HT-29 (cell line): ENCODE results near the gene FLNA. TPM values are rescaled to one million over a fixed set of nuclear protein-coding genes. Genes with fewer than 3 reads are reported as not detected.
"Not testable (repeated sequence)": the region's sequence is repeated elsewhere in the genome, so short reads cannot be mapped to it uniquely, and the experiment has no call there.

Experiments
- DNase-seq: peaks from one replicate; pipeline ENCODE4 v3.0.0-alpha.2; 2015; ENCODE audit warnings: low spot score
- total RNA-seq: library from RNA; depleted of rRNA; stranded (reverse); fragments of >200 nt; shearing (Covaris generic); gene quantifications from 2 replicates; pipeline ENCODE4 v1.2.3, GENCODE V29; 2014; rRNA removed

The FLNA gene, protein sequence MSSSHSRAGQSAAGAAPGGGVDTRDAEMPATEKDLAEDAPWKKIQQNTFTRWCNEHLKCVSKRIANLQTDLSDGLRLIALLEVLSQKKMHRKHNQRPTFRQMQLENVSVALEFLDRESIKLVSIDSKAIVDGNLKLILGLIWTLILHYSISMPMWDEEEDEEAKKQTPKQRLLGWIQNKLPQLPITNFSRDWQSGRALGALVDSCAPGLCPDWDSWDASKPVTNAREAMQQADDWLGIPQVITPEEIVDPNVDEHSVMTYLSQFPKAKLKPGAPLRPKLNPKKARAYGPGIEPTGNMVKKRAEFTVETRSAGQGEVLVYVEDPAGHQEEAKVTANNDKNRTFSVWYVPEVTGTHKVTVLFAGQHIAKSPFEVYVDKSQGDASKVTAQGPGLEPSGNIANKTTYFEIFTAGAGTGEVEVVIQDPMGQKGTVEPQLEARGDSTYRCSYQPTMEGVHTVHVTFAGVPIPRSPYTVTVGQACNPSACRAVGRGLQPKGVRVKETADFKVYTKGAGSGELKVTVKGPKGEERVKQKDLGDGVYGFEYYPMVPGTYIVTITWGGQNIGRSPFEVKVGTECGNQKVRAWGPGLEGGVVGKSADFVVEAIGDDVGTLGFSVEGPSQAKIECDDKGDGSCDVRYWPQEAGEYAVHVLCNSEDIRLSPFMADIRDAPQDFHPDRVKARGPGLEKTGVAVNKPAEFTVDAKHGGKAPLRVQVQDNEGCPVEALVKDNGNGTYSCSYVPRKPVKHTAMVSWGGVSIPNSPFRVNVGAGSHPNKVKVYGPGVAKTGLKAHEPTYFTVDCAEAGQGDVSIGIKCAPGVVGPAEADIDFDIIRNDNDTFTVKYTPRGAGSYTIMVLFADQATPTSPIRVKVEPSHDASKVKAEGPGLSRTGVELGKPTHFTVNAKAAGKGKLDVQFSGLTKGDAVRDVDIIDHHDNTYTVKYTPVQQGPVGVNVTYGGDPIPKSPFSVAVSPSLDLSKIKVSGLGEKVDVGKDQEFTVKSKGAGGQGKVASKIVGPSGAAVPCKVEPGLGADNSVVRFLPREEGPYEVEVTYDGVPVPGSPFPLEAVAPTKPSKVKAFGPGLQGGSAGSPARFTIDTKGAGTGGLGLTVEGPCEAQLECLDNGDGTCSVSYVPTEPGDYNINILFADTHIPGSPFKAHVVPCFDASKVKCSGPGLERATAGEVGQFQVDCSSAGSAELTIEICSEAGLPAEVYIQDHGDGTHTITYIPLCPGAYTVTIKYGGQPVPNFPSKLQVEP (N-terminal part only)
- 482 and 516 TPM in 2 replicates for total RNA-seq

DNA sequence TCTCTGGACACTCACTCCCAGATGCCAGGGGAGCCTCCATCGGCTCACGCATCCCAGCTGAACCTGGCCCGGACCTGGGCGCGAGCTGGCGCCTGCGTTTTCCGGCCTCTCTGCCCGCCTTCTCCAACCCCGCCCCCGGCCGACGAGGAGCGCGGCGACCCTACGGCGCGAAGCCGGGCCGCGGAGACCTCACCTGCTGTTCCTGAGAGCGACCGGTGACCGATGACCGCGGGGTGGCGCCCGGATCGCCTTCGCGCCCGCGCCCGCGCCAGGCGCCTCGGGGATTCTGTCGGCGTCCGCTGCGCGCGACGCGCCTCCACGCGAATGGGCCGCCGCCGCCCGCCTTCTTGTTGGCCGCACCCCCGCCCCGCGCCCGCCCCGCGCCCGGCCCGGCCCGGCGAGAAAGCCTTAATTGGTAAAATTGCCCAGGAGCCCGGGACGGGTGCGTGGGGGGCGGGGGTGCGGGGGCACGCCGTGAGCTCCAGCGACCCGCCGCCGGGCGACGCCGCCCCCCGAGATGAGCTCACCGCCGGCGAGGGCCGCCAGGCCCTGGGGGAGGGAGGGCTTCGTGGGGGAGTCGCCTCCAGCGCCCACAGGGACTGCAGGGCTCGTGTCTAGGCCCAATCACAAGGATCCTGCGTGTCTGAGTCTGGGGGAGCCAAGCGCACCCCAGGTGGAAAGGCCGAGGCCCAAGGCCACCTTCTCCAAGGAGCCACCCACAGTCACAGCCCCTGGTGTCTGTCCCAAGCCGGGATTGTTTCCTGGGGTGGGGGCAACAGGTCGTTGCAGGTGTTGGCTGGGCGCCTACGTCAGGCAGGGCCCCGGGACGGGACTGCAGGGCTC lies at the start of gene FLNA:
FLNA (minus strand) TSS at position 322 of the 843 bp plus-strand sequence. CDS start 3,389 bp downstream, outside the sequence.
- DNase-seq, result peak; percentile 54

DNA sequence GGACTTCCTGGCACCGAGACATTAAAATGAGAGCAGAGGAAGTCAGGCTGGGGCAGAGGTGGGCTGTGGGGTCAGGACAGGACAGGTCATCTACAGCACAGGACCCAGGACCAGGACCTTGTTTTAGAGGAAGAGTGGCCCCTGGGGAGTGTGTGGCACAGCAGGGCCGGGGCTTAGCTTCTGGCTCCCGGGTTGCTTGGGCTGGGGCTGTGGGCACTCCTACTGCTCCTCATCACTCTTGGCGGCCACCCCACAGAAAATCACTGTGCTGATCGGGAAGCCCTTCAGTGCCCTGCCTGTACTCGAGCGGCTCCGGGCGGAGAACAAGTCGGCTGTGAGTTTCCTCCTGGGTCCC lies 45.9 kb upstream of the FLNA start:
- DNase-seq, result no peak

DNA sequence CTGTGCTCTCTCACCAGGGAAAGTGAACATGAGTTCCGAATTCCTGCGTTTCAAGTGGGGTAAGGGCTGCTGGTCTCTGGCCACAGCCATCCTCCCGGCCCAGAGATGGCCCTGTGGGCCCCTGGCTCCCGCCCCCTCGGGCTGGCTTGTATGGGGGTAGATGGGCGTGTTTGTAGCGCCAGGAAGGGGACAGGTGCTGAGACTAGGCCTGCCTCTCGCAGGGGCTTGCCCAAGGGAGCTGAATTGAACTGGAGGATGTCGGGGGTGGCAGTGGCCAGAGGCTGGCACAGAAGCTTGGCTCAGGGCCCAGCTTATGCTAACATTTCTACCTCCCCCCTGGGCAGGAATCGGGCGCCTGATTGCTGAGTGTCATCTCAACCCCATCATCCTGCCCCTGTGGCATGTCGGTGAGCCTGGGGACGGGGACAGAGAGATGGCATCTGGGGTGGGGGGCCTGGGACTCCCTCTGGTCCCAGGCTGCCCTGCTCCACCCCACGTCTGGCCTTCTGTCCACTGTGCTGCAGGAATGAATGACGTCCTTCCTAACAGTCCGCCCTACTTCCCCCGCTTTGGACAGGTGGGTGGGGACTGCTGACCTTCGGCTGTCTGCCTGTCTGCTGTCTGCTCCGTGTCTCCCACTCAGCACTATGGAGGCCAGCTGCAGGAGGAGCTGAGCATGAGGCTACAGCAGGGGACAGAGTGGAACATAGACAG lies 45.4 kb upstream of the FLNA start:
- no peak for DNase-seq

DNA sequence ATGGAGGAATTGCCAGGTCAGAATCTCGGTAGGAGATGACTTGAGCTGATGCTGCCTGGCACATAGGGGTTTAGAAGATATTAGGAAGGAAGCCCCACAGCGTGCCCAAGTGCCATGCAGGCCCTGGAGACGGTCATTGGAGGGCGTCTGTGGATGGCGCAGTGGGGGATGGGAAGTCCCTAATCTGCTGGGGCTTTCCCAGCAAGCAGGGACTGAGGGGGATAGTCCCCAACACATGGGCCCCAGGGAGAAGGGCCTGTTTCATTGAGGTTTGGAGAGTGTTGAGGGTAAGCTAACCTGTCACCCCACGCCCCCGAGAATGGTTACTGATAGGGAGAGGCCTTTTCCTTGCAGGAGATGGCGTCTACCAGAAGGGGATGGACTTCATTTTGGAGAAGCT lies 44.8 kb upstream of the FLNA start:
- DNase-seq, result no peak

DNA sequence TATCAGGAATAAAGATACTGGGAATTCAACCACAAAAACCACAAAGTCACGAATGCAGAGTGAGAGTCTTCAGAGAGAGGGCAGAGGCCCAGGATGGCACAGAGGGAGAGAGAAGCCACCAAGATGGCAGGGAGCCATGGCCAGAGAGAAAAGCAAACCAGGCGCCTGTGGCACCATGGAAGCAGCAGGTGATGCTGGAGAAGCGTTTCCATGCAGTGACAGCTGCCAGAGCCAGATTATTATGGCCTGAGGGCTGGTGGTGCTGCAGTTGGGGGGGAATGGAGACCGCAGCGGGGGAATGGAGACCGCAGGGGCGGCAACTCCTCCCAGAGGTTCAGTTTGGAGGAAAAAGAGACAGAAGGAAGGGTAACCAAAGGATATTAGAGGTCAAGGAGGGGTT lies 42.7 kb upstream of the FLNA start:
- DNase-seq, result no peak

DNA sequence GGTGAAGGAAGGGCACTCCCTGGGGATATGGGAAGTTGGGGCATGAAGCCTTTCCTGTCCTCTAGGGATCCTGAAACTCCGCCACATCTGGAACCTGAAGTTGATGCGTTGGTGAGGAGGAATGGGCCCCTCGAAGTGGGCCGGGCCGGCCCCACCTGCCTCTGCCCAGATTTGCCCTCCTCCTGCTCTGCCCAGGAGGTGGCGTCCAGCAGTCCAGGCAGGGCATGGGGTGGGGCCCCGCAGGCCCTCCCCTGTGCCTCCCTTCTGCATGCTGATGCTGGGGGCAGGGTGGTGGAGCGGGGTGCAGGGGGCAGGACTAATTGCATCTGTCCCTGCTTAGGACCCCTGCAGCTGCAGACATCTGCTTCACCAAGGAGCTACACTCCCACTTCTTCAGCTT lies 38.7 kb upstream of the FLNA start:
- no peak for DNase-seq

DNA sequence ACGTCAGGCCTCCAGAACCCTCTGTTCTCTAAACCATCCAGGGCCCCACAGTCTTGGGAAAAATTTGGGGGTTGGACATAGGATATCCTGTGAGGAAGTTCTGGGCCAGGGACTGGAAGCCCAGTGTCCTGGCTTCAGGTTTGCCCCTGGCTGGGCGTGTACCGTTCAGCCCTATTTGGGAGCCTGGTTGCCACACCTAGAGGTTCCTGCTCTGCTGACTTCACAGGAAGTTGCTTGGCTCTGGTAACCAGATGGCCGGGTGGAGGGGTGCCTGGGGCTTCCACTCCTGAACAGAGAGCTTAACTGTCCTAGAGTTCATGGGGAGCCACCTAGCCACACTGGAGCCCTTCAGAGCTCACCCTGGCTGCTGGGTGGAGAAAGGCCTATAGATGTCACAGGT lies 38.0 kb upstream of the FLNA start:
- no peak for DNase-seq

DNA sequence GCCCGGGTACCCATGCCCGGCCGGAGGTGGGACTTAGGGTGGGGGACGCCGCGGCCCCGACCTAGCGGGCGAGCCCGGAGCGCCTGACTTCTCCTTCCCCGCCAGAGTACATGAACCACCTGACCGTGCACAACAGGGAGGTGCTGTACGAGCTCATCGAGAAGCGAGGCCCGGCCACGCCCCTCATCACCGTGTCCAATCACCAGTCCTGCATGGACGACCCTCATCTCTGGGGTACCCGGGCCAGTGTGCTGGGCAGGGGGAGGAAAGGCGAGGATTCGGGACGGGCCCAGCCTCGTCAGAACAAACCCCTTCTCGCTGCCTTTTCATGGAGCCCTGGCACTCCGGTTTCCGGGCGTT lies 37.5 kb upstream of the FLNA start:
- DNase-seq, result peak; percentile 66

DNA sequence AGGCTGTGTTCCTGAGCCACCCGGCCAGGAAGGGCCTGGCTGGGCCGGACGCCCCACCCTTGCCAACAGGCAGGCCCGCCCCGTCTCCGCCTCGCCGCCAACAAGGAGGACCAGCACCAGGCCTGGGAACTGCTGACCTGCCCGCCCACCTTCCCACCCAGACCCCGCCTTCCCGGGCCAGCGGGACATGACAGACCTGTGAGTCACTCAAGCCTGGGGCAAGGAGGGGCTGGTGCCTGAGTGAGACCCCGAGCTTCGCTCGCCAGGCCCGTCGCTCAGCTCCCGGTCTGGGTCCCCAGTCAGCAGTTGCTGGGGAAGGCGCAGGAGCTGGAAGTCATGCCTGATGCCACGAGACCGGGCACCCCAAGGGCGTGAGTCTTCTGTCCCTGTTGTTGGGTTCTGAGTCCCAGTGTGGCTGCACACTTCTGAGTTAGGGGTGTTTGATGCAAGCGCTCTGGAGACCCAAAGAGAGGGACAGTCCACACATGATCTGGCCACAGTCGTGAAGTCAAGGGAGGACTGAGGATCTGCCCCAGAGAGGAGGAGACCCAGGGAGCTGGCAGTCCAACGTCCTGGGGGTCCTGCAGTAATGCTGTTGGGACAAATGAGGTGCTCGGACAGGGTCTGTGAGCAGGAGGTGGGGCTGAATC lies 34.9 kb upstream of the FLNA start, which contains the start of gene DNASE1L1:
DNASE1L1 (minus strand) TSS at position 33 of the 650 bp plus-strand sequence. CDS start 3,686 bp downstream, outside the sequence.
- peak; percentile 94 for DNase-seq

DNA sequence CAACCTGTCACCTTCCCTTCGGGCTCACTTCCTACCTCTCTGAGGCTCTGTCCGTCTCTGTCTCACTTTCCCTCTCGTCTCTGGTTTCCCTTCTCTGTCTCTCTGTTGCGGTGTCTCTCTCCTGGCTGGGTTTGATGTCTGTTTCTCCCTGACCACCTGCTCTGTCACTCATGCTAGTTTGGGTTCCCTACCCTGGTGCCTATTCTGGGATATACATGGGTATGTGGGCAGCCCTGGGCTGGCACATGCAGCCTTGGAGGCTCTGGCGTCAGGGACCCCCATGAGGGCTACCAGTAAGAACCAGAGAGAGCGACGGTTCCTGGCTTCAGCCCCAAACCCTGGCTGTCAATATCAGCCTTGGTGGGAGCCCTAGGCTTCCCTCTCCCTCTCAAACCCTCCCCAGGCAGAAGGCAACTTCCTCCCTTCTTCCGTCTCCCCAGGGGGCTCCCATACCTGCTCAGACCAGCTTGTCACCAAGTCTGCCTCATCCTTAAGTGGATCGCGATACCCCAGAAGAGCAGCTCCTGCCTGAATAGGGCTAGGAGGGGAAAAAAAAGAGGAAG lies 34.3 kb upstream of the FLNA start:
- peak; percentile 30 for DNase-seq

DNA sequence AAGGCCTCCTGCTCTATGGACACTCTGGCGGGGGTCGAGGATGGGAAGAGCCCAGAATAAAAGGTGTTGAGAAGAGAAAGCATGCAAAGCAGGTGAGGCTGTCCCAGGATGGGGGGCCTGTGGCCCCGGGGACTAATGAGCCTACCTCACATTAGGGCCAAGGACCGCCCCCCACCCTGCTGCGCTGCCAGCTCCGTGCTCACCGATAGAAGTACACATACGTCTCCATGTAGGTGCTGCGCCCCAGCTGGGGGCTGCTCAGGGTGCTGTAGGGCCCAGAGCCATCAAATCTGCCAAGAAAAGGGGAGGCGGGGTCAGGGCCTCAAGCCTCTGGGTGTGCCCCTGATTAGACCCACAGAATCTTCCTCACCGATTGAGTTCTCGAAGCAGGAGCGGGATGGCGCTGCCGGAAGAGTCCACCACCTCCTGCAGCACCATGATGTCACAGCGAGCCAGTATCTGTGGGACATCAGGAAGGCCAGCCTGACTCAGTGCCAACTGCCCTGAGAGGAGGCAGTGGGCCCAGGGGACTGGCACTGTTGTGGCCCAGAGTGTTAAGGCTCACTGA lies 30.3 kb upstream of the FLNA start:
- no peak for DNase-seq

DNA sequence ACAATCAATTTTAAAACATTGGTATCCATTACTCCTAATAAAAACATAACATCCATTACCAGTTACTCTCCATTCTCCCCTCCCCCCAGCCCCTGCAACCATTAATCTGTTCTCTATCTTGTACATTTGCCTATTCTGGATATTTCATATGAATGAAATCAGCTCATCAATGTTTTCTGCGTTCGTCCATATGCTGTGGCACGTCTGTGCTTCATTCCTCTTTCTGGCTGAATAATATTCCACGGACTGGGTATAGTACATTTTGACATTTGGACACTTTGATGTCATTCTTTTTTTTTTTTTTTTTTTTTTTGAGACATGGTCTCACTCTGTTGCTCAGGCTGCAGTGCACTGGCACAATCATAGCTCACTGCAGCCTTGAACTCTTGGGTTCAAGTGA lies 29.4 kb upstream of the FLNA start:
- DNase-seq, result no peak

DNA sequence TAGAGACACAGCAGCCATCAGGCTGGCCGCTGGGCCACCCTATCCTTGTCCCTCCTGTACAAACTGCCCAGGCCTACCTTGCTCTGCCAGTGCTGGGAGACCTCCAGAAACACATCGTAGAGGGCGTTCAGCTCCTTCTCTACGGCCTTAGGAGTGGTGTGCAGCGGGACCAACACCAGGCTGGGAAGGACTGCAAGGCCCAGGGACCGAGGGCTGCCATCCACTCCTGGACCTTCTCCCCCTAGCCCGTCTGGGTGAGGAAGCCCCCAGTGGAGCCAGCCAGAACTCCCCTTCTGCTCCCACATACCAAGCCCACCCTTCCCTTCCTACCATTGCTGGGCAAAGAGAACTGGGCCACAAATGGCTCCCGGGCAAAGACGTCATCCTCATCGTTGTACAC lies 28.8 kb upstream of the FLNA start:
- DNase-seq, result no peak

DNA sequence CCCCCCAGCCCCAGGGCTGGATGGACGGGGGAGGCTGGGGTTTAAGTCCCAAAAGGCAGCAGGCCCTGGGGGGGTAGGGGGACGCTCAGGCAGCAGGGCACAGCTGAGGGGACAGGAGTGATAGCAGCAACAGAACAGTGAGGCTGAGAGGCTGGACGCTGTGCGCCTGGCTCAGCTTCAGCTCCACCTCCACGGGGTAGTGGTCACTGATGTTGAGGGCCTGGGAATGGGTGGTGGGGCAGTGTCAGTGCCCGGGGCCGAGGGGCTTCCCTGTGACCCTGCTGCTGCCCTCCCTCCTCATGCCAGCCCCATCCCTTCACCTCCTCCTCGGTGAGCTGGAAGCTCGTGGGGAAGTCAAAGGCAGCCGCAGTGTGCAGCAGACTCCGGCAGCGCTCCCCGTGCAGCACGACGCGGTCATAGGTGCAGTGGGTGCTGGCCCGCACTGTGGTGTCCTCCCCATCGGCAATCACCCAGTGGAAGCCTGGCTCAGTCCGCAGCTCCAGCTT lies 28.2 kb upstream of the FLNA start:
- no peak for DNase-seq

DNA sequence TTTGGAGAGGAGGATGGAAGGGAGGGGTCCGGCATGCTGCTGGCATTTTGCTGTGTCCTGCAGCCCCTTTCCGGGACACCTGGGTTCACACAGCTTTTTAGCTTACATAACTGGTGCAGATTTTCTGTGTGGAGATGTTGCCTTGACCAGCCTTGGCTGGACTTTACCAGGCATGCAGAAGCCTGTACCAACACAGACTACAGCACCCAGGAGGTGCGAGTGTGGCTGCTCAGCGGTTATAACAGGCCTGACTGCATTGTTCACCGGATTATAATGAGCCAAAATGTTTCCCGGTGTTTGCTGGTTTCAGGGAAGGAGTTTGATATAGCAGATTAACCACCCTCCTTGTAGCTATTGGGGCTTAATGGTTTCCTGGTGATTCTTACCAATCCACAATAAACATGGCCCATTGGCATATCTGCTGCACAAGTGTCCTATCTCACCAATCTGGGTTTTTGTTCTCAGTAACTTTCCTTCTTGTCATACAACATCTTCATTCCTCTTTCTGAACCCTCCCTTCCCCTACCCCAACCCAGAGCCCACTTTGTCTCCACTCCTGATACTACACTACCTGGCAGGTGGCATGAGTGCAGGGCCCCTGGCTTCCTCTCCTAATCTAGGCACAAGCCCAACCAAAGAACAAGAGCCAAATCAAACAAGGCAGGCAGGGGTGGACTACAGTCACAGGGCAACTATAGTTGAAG lies 27.6 kb upstream of the FLNA start:
- DNase-seq, result peak; percentile 65

DNA sequence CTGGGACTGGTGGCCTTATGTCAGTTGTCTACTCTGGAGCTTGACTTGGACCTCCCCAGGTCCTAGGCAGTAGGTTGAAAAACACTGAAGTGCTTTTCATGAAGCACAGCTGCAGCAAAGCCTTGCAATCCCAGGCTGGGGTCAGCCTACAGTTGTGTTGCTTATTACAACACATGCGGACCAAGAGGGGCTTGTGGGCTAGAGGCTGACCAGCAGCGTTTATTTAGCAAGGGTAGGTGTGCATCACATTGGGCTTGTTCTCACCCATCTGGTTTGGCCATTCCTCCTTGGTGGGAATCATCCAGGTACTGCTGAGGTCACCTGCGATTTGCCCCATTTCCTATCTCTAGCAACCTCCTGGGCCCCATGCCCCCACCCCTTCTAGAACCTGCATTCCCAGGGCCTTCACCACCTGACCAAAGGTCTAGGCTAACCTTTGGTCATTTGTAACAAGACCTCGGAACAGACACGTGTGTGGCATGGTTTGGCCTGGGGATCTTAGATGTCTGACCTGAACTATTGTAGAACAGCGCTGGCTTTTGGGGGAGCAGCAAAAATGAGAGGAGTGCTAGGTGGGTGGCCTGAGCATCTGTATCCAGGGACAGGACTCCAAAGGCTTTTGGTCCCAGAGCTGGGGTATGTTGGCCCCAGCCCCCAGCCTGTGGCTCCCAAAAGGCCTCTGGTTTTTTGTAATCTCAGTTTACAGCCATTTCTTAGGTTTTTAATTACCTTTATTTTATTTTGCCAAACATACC lies 26.8 kb upstream of the FLNA start:
- DNase-seq, result peak; percentile 82

DNA sequence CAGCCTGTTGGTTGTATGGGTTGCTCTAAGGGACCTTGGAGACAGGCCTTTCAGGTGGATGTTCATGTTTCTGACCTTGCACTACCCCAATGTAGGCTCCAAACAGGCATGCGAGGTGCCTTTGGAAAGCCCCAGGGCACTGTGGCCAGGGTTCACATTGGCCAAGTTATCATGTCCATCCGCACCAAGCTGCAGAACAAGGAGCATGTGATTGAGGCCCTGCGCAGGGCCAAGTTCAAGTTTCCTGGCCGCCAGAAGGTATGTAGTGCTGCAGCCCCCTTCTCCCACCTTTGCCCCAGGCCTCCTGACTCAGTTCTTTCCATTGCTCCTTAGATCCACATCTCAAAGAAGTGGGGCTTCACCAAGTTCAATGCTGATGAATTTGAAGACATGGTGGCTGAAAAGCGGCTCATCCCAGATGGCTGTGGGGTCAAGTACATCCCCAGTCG lies 26.0 kb upstream of the FLNA start:
- DNase-seq, result not testable (repeated sequence)
